HG03159 (cell line): ENCODE measurements around the gene SLC27A4.

ENCODE experiments used
- ATAC-seq: cut with Tn5 transposase; IDR thresholded peaks from one replicate; pipeline ENCODE4 v1.9.1; 2021; ENCODE audit warnings: mild to moderate bottlenecking, moderate library complexity; ENCODE audit not compliant: unreplicated experiment

SLC27A4 gene

GRCh38 chr9:128339761-128340690 is at the start of gene SLC27A4:
TSS of gene SLC27A4 (plus strand) at chr9:128340527. CDS start at chr9:128343133, 2,606 bp downstream.
- ATAC-seq = peak; percentile 81

DNA sequence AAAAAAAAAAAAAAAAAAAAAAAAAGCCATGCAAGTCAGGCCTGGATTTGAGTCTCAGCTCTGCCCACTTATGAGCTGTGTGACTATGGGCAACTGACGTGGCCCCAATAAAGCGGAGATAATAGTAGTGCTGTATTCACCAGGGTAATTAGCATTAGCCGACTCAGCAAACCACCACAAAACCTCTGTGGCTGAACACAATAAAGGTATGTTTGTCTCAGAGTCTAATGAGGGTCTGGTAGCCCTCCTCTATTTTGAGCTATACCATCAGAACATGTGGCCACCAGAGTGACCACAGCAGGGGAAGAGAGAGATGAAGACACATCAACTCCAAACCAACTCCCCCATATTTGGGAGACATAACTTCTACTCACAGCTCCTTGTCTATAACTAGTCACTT is 48.3 kb upstream of the SLC27A4 start:
- no peak for ATAC-seq

DNA sequence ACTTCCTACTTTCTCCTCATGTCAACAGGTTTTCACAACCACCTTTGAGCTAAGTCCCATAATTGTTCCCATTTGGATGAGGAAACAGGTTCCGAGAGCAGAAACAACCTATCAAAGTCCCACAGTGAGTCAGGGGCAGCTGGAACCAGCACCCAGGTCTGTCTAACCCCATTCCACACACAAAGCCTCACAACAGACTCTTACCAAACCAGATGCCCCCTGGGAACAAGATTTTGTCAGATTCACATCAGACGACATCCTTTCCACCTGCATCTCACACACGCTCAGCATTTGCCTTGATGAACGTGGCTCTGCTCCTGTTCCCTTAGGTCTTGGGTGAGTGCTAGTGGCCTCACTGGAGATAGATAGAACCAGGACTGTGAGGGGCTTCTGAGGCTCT is 47.2 kb upstream of the SLC27A4 start:
- ATAC-seq = no peak

DNA sequence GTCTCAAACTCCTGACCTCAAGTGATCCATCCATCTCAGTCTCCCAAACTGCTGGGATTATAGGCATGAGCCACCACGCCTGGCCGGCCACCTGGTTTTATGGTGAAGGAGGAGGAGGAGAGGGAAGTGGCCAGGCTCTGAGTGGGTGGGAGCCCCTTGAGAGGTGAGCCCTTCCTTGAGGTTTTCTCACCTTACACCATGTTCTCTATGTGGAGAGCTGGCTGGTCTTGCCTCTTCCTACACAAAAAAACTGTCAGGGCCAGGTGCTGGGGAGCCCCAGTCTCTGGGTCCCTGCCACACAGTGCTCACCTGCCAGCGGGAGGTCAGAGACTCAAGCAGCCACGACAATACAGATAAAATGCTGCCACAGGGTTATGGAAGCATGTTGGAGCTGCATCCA is 46.2 kb upstream of the SLC27A4 start:
- no peak for ATAC-seq

DNA sequence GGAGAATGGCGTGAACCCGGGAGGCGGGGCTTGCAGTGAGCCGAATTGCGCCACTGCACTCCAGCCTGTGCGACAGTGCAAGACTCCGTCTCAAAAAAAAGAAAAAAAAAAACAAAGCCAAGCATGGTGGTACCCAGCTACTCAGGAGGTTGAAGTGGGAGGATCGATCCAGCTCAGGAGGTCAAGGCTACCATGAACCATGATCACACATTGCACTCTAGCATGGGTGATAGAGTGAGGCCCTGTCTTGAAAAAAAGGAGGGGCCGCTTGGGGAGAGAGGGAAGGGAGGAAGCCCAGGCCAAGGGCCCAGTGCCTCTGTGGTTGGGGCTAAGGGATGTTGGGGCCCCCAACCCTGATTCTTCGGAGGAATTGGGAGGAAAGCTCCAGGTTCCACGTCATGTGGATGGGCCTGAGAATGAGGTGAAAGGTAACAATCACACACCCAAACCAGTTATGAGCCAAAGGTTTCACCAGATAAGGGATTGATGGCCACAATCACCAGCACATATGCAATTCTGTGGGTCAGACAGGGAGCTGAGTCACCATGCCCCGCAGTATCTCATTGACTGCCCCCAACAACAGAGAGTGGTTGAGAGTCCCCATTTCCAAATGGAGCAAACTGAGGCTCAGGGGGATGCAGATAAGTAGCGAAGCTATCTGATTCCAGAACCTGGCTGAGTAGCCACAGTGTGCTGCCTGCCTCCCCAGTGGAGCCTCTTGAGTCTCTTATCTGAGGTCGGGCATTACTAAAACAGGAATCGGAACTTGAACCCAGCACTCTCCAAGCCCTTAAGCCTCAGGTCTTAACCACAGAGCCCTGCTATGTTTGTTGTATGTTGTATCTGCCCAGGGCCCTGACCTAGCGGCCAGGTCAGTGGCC is 43.7 kb upstream of the SLC27A4 start:
- ATAC-seq = no peak

GRCh38 chr9:128297221-128297773 is 43.0 kb upstream of the SLC27A4 start:
- ATAC-seq = no peak

DNA sequence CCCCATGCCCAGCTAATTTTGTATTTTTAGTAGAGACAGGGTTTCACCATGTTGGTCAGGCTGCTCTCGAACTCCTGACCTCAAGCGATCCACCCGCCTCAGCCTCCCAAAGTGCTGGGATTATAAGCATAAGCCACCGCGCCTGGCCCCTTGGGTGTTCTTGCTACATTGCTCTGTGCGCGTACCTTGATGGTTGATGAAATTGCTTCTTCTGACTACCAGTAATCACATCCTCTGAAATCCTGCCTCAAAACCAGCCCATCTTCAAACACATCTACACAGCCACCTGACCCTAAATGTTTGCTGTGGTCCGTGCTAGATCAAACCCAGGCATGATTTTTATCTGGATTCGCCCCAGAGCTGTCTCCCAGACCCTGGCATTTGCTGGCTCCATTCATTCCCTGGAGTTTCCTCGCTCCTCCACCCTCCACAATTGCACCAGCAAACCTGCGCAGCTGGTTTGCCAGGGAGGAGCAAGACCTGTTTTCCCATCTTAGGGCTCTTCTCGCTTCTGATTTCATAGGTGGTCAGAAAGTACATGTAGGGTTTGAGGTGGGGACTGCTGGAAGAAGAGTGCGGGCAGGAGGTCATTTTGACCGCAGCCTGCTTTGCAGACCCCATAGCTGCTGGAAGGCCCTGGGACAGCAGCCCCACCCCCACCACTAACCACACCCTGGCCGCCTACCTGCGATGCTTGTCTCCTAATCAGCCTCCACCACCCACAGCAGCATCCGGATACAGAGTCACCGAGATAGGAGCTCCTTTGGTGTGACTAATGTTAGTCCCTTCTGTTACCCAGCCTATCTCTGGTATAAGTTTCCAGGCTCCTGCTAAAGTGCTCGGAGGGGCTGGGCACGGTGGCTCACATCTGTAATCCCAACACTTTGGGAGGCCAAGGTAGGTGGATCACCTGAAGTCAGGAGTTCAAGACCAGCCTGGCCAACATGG is 41.5 kb upstream of the SLC27A4 start:
- no peak for ATAC-seq

DNA sequence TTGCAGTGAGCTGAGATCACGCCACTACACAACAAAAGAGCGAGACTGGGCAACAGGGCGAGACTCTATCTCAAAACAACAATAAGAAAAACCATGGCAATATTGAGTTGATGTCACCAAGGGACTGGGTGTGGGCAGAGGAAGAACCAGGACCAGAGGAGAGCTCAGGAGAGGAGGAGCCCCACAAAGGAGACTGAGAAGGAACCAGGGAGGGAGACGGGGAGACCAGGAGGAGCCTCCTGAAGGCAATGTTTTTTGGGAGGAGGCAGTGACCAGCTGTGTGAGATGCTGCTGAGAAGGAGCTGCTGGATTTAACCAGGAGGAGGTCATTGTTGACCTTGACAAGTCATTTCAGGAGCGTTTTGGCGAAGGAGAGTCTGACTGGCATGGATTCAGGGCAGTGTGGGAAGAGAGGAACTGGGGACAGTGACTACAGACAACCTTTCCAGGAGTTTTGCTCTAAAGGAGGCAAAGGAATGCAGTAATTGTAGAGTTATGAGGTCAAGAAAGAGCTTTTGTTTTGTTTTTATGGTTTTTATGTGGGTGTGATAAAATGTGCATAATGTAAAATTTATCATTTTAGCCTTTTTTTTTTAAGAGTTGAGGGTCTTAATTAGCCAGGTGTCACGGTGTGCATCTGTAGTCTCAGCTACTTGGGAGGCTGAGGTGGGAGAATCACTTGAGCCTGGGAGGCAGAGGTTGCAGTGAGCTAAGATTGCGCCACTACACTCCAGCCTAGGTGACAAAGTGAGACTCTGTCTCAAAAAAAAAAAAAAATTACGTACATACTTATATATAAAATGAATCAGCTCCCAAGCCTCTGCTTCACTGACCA is 36.0 kb upstream of the SLC27A4 start:
- no peak for ATAC-seq

- no peak for ATAC-seq
Measured at GRCh38 chr9:128304971-128305288, 35.4 kb upstream of the SLC27A4 start.

- no peak for ATAC-seq
Measured at GRCh38 chr9:128309551-128309950, 30.8 kb upstream of the SLC27A4 start.

- no peak for ATAC-seq
Measured at GRCh38 chr9:128310461-128310860, 29.9 kb upstream of the SLC27A4 start.

GRCh38 chr9:128314697-128315096 is 25.6 kb upstream of the SLC27A4 start:
- ATAC-seq = no peak

DNA sequence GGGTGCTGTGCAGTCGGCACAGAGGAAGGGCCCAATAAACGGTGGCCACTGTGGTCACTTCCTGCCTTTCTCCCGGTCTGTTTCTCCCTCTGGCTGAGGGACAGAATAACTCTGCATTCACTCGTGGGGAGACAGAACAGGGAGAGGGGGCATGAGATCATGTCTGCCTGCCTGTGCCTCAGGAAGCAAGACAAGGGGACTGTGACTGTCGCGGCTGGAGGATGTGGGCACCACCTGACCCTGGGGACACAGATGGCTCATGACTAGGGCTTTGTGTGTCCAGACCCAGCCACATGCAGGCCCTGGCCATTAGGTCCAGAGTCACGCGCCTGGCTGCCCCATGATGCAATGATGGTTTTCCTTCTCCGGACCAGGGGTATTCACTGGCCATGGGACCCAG is 23.9 kb upstream of the SLC27A4 start:
- no peak for ATAC-seq

GRCh38 chr9:128317629-128318028 is 22.7 kb upstream of the SLC27A4 start:
- ATAC-seq = no peak

DNA sequence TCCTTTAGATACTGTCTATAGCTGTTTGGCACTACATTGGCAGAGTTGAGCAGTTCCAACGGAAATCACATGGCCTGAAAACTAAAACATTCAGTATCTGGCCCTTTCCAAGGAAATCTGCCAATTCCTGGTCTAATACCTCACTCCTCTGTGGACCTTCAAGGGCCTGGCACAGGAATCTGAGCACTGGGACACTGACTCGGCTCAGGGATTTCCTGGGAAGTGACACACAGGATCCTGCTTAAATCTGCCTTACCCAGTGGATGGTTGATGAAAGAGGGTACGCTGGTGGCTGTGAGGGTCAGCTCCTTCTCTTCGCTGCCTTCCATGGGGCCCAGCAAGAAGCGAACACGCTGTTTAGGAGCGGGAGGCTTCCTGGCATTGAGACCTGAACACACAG is 19.0 kb upstream of the SLC27A4 start:
- ATAC-seq = no peak

- ATAC-seq = peak; percentile 18
Measured at GRCh38 chr9:128321879-128322403, 18.4 kb upstream of the SLC27A4 start.

DNA sequence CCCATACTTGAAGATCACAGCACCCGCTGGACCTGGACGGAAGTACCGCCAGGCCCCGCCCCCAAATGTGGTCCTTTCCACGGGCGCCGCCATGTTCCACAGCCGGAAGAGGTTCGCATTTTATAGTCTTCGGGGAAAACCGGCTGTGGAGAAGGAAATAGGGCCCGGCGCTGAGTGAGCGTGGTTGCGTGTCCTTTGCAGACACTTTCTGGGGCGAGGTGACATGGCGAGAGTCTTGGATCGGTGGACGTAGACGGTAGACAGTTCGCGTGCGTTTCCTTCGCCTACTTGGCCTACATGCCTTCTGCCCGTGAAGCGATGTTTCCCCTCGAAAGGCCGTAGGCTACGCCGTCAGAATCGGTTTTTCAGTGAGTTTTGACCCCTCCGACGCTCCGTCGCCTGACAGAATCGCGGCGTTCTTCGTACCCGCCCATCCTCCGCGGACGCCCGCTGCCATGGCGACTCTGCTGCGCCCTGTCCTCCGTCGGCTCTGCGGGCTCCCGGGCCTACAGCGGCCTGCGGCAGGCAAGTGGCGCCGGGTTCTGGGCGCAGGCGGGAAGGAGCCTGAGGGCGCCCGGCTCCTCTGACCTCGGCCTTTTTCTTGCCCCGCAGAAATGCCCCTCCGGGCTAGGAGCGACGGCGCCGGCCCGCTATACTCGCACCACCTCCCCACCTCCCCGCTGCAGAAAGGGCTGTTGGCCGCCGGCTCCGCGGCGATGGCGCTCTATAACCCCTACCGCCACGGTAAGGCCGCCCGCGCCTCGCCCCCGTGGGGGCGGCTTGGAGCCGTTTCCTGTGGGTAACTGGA is 17.7 kb upstream of the SLC27A4 start, which contains the start of the genes COQ4 and TRUB2:
Gene COQ4 (plus strand): TSS at position 436 of the 808 bp plus-strand sequence. CDS start 20 bp downstream, at position 456.
Gene TRUB2 (minus strand): TSS at position 44 of the 808 bp plus-strand sequence. CDS start 39 bp downstream, at position 5.
- ATAC-seq = peak; percentile 78

GRCh38 chr9:128323212-128323730 is 17.1 kb upstream of the SLC27A4 start:
- ATAC-seq = no peak
